ENCODE results near the gene ACP6.

The ACP6 gene

DNA sequence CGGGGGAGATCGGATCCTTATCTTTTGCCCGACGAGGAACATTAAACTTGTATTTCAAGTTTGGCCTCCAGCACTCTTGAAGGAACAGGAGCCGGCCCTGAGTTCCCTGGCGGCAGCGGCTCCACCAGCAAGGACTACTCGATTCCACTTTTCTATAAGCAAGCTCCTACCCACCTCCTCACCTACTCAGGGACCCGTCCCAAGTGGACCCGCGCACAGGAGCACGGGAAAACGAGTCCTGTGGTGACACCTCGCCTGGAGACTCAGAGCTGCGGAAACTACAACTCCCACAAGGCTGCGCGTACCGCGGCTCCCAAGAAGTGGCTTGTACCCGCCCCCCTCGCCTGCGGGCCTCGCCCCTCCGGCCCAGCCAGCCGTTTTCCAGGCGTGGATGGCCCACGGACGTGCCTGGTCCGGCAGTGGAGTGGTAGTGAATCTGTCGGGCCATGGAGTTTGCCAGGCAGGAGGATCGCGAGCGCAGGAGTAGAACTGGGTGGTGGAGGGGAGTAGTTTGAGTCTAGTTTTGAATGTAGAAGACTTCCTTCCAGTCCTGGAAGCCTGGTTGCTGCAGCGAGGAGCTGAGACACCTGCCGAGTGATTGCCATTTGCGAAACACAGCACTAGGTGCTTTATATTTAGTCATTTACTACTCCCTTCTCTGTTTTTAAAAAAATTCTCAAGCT, at the start of gene ACP6 (continued):
- TF ChIP-seq SP7 (tag by site-specific recombination; IDR thresholded peaks at IDR 0.05) (peak; percentile 32), KLF9 (tag by site-specific recombination; IDR thresholded peaks at IDR 0.05; ENCODE audit: low read depth) (peak; percentile 85), ZNF791 (tag by site-specific recombination; IDR thresholded peaks at IDR 0.05) (no peak), SP3 (tag by site-specific recombination; IDR thresholded peaks at IDR 0.05) (peak; percentile 91), RBAK (tag by site-specific recombination; IDR thresholded peaks at IDR 0.05) (no peak), GLIS1 (tag by site-specific recombination; IDR thresholded peaks at IDR 0.05) (peak; percentile 25; the same call in 1 of the 2 replicates), ZFHX2 (tag by site-specific recombination; conservative IDR thresholded peaks at IDR 0.05) (peak; percentile 75), ZNF214 (tag by site-specific recombination; IDR thresholded peaks at IDR 0.05; ENCODE audit: borderline replicate concordance) (no peak), ZNF76 (tag by site-specific recombination; IDR thresholded peaks at IDR 0.05; ENCODE audit: borderline replicate concordance, low read depth) (peak; percentile 98), ZNF768 (tag by site-specific recombination; IDR thresholded peaks at IDR 0.05) (no peak), ZNF785 (tag by site-specific recombination; IDR thresholded peaks at IDR 0.05) (no peak), ZNF629 (tag by site-specific recombination; IDR thresholded peaks at IDR 0.05) (peak; percentile 27; the same call in 1 of the 2 replicates), HOXC10 (CRISPR knock-in tag; IDR thresholded peaks at IDR 0.05) (no peak), ZNF10 (tag by site-specific recombination; IDR thresholded peaks at IDR 0.05) (peak; percentile 98), ZNF660 (tag by site-specific recombination; IDR thresholded peaks at IDR 0.05) (peak; percentile 46; the same call in 1 of the 2 replicates), ZSCAN23 (tag by site-specific recombination; IDR thresholded peaks at IDR 0.05) (no peak), ZXDB (tag by site-specific recombination; IDR thresholded peaks at IDR 0.05) (peak; percentile 72), KLF16 (tag by site-specific recombination; IDR thresholded peaks at IDR 0.05) (peak; percentile 84), KLF8 (tag by site-specific recombination; IDR thresholded peaks at IDR 0.05) (peak; percentile 89), ZNF391 (tag by site-specific recombination; IDR thresholded peaks at IDR 0.05; ENCODE audit: borderline replicate concordance, low read depth) (no peak), ZNF37A (tag by site-specific recombination; IDR thresholded peaks at IDR 0.05) (no peak), ZBTB48 (tag by site-specific recombination; IDR thresholded peaks at IDR 0.05) (peak; percentile 75), ZNF548 (tag by site-specific recombination; IDR thresholded peaks at IDR 0.05) (no peak)
- TF ChIP-seq, protein P1, sequence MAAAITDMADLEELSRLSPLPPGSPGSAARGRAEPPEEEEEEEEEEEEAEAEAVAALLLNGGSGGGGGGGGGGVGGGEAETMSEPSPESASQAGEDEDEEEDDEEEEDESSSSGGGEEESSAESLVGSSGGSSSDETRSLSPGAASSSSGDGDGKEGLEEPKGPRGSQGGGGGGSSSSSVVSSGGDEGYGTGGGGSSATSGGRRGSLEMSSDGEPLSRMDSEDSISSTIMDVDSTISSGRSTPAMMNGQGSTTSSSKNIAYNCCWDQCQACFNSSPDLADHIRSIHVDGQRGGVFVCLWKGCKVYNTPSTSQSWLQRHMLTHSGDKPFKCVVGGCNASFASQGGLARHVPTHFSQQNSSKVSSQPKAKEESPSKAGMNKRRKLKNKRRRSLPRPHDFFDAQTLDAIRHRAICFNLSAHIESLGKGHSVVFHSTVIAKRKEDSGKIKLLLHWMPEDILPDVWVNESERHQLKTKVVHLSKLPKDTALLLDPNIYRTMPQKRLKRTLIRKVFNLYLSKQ (tag by site-specific recombination; IDR thresholded peaks at IDR 0.05; ENCODE audit: borderline replicate concordance) = no peak
- TF ChIP-seq, protein P2, sequence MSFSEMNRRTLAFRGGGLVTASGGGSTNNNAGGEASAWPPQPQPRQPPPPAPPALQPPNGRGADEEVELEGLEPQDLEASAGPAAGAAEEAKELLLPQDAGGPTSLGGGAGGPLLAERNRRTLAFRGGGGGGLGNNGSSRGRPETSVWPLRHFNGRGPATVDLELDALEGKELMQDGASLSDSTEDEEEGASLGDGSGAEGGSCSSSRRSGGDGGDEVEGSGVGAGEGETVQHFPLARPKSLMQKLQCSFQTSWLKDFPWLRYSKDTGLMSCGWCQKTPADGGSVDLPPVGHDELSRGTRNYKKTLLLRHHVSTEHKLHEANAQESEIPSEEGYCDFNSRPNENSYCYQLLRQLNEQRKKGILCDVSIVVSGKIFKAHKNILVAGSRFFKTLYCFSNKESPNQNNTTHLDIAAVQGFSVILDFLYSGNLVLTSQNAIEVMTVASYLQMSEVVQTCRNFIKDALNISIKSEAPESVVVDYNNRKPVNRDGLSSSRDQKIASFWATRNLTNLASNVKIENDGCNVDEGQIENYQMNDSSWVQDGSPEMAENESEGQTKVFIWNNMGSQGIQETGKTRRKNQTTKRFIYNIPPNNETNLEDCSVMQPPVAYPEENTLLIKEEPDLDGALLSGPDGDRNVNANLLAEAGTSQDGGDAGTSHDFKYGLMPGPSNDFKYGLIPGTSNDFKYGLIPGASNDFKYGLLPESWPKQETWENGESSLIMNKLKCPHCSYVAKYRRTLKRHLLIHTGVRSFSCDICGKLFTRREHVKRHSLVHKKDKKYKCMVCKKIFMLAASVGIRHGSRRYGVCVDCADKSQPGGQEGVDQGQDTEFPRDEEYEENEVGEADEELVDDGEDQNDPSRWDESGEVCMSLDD (tag by site-specific recombination; IDR thresholded peaks at IDR 0.05) = peak; percentile 84; the same call in 1 of the 2 replicates
- TF ChIP-seq, protein P3, sequence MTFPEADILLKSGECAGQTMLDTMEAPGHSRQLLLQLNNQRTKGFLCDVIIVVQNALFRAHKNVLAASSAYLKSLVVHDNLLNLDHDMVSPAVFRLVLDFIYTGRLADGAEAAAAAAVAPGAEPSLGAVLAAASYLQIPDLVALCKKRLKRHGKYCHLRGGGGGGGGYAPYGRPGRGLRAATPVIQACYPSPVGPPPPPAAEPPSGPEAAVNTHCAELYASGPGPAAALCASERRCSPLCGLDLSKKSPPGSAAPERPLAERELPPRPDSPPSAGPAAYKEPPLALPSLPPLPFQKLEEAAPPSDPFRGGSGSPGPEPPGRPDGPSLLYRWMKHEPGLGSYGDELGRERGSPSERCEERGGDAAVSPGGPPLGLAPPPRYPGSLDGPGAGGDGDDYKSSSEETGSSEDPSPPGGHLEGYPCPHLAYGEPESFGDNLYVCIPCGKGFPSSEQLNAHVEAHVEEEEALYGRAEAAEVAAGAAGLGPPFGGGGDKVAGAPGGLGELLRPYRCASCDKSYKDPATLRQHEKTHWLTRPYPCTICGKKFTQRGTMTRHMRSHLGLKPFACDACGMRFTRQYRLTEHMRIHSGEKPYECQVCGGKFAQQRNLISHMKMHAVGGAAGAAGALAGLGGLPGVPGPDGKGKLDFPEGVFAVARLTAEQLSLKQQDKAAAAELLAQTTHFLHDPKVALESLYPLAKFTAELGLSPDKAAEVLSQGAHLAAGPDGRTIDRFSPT (tag by site-specific recombination; IDR thresholded peaks at IDR 0.05) = peak; percentile 52; the same call in 1 of the 2 replicates
- TF ChIP-seq, protein P4, sequence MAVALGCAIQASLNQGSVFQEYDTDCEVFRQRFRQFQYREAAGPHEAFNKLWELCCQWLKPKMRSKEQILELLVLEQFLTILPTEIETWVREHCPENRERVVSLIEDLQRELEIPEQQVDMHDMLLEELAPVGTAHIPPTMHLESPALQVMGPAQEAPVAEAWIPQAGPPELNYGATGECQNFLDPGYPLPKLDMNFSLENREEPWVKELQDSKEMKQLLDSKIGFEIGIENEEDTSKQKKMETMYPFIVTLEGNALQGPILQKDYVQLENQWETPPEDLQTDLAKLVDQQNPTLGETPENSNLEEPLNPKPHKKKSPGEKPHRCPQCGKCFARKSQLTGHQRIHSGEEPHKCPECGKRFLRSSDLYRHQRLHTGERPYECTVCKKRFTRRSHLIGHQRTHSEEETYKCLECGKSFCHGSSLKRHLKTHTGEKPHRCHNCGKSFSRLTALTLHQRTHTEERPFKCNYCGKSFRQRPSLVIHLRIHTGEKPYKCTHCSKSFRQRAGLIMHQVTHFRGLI (tag by site-specific recombination; IDR thresholded peaks at IDR 0.05) = no peak
- TF ChIP-seq, protein P5, sequence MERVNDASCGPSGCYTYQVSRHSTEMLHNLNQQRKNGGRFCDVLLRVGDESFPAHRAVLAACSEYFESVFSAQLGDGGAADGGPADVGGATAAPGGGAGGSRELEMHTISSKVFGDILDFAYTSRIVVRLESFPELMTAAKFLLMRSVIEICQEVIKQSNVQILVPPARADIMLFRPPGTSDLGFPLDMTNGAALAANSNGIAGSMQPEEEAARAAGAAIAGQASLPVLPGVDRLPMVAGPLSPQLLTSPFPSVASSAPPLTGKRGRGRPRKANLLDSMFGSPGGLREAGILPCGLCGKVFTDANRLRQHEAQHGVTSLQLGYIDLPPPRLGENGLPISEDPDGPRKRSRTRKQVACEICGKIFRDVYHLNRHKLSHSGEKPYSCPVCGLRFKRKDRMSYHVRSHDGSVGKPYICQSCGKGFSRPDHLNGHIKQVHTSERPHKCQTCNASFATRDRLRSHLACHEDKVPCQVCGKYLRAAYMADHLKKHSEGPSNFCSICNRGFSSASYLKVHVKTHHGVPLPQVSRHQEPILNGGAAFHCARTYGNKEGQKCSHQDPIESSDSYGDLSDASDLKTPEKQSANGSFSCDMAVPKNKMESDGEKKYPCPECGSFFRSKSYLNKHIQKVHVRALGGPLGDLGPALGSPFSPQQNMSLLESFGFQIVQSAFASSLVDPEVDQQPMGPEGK (tag by site-specific recombination; IDR thresholded peaks at IDR 0.05) = peak; percentile 89

All from HEK293 (cell line).